B cell (primary cell): Measurements from ENCODE around the gene CD19.
"Not testable (repeated sequence)": the region's sequence is repeated elsewhere in the genome, so short reads cannot be mapped to it uniquely, and the experiment has no call there.

Experiments
- CTCF ChIP-seq: fragments of 200-600 bp; IDR thresholded peaks from one replicate; pipeline ENCODE4 v1.8.0; 2022; ENCODE audit warnings: antibody characterized with exemption, mild to moderate bottlenecking
- EZH2 ChIP-seq: IDR thresholded peaks from 2 replicates; pipeline ENCODE4 v1.6.1; 2012; ENCODE audit warnings: borderline replicate concordance, low read depth, mild to moderate bottlenecking, moderate library complexity, low read length; ENCODE audit not compliant: insufficient read depth, poor library complexity, severe bottlenecking

DNA sequence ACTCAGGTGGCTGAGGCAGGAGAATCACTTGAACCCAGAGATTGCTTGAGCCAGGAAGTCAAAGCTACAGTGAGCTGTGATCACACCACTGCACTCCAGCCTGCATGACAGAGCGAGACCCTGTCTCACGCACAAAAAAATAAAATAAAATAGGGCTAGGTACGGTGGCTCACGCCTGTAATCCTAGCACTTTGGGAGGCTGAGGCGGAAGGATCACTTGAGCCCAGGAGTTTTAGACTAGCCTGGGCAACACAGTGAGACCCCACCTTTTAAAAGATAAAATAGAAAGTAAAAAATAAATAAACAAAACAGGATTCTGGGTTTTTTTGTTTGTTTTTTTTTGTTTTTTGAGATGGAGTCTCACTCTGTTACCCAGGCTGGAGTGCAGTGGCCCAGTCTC, 41.4 kb upstream of the CD19 start:
- TF ChIP-seq CTCF, EZH2: not testable (repeated sequence)
